HG02973 (cell line): ENCODE measurements around the gene MPV17.
"Not testable (repeated sequence)": the region's sequence is repeated elsewhere in the genome, so short reads cannot be mapped to it uniquely, and the experiment has no call there.

Source experiments
- ATAC-seq: cut with Tn5 transposase; IDR thresholded peaks from one replicate; pipeline ENCODE4 v1.9.1; 2021; ENCODE audit warnings: moderate library complexity; ENCODE audit not compliant: unreplicated experiment

The MPV17 gene

DNA sequence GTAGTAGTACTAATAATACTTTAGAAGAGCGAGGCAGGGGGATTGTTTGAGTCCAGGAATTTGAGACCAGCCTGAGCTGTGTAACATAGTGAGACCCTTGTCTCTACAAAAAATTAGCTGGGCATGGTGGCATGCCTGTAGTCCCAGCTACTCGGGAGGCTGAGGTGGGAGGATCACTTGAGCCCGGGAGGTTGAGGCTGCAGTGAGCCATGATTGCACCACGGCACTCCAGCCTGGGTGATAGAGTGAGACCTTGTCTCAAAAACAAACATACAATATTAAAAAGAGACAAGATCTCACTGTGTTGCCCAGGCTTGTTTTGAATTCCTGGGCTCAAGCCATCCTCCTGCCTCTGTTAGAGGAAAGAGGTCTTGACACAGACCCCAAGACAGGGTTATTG, 22.3 kb downstream of the MPV17 start:
- ATAC-seq: not testable (repeated sequence)

DNA sequence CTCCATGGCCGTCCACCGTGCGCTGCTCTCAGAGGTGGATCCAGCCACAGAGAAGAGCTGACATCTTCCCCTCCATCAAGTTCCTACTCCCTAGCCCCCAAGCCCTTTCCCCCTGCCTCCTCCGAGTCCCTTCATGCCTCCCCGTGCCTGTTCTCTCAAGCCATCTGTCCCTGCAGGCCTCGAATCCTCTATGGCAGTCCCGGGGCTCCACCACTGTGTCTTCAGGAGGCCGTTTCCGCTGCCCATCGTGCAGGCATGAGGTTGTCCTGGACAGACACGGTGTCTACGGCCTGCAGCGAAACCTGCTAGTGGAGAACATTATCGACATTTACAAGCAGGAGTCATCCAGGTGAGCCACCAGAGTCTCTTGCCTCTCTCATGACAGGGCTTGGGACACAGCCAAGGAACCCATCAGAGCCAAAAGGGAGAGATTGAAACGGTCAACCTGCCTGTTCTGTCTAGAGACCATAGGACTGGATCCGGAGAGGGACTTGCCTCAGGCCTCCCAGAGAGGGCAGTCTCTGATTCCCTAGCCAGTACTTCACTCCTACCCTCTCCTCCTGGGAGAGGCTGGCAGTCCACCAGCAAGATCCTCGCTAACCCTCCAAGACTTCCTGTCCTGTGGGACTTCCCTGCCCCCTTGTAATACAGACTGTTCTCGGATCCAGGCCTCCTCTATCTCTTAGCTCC, 24.4 kb downstream of the MPV17 start:
- ATAC-seq: no peak

DNA sequence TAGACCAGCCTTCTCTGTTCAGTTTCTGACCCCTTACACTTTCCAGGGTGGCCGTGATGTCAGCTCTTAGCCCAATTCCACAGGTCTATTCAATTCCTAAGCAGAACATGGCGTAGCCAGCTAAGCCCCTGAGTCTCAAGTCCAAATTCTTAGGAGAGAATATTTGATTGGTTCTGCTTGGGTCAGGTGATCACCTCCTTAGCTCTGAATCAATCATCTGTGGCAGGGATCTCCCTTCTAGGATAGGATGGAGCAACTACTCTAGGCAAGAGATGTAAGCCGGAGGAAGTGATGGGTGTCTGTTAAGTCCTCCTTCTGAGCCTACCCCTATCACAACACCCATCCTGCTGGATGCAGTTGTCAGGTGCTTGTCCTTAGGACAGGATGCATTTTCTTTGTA, 25.7 kb downstream of the MPV17 start:
- ATAC-seq: no peak

DNA sequence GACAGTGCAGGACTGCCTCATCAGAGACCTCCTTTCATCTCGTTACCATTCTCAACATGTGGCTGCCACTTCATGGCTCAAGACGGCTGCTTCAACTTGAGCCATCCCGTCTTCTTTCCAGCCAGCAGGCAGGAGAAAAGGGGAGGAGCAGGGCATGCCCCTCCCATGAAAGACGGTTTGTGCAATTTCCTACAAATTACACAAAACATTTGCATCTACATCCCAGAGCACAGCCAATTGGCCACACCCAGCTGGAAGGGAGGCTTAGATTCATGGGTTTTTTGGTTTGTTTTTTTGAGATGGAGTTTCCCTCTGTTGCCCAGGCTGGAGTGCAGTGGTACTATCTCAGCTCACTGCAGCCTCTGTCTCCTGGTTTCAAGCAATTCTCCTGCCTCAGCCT, 26.4 kb downstream of the MPV17 start:
- ATAC-seq: no peak

DNA sequence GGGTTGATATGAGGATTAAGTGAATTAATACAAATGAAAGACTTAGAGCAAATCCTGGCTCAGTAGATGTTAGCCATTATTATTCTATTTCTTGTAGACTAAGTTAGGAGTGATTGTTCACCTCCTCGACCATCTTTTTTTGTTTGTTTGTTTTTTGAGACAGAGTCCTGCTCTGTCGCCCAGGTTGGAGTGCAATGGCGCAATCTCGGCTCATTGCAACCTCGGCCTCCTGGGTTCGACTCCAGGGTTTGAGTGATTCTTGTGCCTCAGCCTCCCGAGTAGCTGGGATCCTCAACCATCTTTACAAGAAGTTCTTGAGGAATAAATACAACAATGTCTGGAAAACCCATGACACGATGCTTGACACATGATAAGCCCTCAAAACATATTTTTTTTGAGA, 28.0 kb downstream of the MPV17 start:
- no peak for ATAC-seq

DNA sequence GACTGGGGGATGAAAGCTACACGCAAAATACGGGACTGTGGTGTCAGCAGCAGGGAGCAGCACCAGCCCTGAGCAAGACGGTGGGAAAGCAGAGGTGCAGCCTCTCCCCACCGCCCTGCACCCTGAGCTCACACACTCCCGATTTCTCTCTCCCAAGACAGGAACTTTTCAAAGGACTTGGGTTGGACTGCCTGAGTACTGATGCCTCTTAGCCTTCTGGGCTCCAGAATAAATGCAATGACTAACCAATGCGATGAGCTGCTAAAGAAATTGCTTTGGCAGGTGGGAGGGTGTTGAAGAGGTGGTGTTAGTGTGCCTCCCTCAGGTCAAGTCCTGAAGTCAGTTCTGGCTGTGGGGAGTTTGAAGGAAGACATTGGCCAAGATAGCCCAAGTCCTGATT, 31.0 kb downstream of the MPV17 start:
- ATAC-seq: no peak

DNA sequence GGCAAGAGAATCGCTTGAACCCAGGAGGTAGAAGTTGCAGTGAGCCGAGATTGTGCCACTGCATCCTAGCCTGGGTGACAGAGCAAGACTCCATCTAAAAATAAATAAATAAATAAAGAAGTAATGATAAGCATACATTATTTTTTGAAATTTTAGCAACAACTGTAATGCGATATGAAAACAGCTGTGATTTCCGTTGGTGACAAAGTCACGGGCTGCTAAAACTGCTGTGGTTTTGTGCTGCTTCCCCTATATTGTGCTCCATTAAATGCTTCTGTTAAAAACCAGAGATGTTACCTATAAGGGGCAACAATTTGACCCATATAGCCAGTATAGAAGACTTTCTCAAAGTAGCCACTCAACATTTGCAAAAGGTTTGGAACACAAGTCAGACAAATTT, 32.3 kb downstream of the MPV17 start:
- no peak for ATAC-seq

DNA sequence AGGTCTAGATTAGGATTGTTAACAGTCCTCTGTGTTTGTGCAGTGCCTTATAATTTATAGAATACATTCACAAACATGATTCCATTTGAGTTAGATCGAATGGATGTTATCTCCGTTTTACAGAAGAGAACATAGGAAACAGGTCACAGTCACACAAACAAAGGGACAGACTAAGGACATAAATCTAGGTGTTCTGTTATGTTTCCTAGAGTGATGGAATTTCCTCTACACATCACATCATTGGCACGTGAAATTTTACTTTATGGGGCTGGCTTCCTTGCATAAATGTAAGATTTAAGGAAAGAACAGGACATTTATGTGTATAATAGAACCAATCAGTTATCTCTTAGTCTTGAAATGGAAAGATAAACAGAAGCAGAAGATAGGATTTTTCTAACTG, 34.3 kb downstream of the MPV17 start:
- no peak for ATAC-seq

DNA sequence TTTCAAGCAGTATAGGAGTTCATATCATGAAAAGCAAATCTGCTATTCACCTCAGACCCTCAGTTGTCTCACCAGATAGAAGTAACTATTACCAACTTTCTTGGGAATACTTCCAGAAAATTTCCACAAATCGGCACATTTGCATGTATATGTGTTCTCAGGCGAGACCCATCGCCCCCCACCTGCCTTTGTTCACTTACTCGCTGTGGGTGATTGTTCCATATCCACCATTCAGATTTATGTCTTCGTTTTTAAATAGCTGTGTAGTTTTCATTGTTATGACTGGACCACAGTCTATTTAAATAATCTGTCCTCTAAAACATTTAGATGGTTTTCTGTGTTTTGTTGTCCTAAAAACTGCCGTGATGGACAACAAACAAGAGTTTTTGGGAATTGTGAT, 37.4 kb downstream of the MPV17 start:
- ATAC-seq: no peak

DNA sequence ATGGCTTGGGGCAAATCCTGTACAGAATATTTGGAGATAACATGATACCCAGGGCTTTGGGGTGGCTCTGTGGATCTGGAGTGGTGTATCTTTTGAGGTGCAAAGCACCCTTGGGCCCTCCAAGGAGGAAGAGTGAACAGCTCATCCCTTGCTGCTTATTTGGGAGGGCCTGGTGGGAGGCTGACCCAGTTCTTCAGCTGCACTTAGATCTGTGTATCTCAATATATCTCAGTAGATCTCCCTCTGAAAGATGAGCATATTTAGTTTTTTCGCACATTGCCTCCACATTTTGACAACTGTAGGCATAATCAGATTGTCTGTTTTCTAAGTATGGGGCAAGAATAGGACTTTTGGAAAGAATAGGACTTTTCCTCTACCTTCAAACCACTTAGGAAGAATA, 37.9 kb downstream of the MPV17 start:
- ATAC-seq: no peak

DNA sequence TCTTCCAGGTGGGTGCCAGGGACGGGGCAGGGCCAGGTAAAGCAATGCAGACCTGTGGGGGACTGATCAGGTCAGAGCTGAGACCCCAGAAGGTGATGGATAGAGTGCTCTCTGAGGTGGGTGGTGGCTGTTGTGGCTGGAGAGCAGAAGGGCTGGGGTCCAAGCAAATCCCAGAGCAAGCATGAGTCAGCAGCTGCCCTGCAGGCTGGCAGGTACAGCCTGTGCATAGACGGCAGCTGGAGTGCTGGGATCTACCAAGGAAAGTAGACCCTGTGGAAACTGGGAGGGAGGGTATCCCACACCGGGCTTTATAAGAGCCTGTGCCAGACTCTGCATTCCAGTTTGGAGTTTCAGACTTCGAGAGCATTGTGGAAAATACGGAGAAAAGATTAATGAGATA, 40.0 kb downstream of the MPV17 start:
- ATAC-seq: no peak

DNA sequence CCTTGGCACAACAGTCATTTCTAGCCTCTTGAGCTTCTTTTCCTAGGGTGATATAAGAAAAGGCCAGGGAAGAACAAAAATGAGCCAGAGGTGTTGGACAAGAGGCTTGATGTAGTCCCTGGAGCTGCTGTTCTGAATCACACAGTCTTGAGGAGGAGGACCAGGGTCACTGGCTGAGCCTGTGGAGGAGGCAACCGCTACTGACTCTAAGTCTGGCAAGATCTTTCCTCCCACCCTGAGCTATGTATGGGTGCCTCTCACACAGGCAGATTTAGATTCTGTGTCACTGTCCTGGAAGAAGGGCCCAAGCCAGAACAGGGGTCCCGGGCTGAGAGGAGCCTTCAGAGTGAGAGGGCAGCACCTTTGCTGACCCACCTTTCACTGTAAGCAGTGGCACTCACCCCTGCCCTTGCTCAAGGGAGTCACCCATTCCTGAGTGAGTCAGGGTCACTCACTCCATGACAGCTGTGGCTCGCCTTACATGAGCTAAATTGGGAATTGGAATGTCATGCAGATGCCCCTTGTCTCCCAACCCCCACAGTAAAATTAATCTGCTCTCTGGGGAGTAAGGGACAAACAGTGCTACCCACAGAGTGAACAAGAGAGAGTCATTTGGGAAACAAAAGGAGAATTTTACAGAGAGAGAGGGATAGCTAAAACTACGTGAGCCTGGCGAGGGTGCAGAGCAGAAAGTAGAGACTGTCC, 40.9 kb downstream of the MPV17 start, which contains the start of gene TRIM54:
TRIM54 (plus strand) TSS at position 575 of the 705 bp plus-strand sequence. CDS start 303 bp downstream, outside the sequence.
- no peak for ATAC-seq

DNA sequence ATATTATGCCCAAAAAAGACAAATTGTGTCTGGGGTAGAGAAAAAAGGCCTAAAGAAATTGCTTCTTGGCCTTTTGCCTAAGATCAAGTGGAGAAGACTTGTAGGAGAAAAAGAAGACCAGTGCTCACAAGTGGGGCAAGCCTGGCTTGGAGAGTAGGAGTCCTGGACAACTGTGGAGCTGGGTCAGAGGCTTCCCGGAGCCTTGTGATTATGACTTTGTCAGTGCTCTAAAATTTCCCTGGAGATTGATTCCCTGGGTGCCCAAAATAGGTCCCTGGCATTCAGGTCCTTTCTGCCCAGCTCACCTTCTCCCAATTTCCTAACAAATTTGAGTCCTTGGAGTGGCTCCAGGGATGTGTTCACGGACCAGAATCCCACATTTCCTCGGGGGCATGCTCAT, 41.5 kb downstream of the MPV17 start:
- ATAC-seq: no peak

DNA sequence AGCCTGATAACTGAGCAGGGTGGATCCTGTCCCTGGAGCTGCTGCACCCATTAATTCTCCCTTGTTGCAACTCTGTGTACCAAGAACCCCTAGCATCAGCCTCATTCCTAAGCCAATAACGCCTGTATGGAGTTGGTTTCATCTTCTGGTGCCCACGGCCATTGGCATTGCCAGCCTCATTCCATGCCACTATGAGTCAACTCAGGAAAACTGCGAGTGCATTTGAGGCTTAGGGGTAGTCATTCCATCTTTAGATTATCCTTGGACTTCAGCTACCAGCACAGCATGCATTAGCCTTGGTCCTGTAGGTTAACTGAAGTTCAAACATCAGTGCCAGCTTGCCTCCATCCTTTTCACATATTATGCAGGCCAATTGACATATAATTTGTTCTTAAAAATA, 42.1 kb downstream of the MPV17 start:
- ATAC-seq: no peak

DNA sequence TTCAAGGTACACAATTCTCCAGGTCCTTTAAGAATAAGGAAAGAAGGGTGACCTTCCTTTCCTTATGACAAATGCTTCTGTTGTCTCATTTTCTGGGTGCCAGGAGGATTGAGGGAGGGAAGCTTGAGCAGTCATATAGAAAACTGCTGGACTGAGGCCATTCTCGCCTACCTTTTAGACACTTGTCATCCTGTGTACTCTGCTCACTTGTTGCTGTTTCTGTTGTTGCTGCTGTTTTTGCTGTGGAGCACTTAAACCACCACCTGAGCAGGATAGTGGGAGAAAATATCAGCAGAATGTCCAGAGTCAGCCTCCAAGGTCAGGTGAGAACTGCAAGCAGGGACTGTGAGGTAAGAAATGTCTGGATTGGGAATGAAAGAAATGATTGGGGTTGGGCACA, 44.9 kb downstream of the MPV17 start:
- ATAC-seq: no peak

DNA sequence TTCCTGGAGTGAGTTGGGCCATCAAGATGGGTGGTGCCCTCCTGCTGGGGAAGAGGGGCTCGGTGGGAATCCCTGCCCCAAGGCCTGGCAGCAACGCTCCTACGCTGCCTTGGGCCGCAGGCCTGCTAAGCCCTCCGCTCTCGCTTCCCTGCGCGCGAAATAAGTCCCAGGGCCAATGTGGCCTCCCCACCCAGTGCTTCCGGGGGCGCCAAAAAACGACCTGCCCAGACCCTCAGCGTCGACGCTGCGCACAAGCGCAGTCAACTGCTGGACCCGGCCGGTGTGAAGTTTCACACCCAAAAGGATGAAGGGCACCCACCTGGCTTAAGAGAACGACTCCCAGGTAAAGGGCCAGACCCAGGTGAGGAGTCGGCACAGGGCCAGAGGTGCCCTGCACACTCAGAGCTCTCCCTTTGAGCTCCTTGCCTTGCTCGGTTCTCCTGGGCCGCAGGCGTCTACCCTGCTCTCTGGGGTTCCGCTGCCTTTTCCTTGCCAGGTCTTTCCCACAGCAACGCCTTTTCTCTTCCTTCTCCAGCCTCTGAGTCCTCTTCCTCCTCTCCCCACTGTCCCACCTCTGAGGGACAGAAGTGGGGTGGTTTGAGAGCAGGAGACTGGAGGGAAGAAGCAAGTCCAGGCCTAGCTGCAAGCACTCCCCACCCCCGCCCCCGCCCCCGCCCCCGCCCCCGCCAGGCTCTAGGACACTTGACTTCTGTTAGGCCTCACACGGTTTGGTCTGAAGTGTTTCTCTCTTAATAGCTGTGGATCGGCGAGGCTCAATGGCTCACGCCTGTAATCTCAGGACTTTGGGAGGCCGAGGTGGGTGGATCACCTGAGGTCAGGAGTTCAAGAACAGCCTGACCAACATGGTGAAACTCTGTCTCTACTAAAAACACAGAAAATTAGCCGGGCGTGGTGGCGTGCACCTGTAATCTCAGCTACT, 47.4 kb downstream of the MPV17 start, which contains the start of gene DNAJC5G:
DNAJC5G (plus strand) TSS at position 223 of the 940 bp plus-strand sequence. CDS start 1,296 bp downstream, outside the sequence.
- no peak for ATAC-seq

DNA sequence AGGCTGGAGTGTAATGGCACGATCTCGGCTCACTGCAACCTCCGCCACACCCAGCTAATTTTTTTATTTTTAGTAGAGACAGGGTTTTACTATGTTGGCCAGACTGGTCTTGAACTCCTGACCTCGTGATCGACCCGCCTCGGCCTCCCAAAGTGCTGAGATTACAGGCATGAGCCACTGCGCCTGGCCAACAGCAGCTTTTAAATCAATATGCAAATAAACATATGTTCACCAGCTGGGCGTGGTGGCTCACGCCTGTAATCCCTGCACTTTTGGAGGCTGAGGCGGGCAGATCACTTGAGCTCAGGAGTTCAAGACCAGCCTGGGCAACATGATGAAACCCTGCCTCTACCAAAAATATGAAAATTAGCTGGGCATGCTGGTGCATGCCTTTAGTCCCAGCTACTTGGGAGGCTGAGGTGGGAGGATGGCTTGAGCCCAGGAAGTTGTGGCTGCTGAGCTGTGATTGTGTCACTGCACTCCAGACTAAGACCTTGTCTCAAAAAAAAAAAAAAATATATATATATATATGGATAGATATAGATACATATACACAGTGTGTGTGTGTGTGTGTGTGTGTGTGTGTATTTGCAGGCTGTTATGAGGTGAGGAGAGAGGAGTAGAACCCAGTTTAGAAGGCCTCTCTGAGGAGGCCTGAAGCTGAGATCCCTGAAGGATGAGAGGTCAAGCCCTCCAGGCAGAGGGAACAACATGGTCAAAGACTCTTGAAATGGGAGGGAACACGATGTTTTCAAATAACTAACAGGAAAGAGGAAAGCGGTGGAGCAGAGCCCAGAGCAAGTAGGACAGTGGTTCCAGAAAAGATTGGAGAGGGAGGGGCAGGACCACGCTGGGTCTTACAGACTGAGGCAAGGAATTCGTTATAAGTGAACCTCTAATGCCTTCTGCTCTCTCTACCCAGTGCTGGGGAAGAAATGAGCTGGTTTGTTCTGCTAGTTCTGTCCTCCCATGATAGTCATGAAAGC, 50.1 kb downstream of the MPV17 start:
- not testable (repeated sequence) for ATAC-seq

DNA sequence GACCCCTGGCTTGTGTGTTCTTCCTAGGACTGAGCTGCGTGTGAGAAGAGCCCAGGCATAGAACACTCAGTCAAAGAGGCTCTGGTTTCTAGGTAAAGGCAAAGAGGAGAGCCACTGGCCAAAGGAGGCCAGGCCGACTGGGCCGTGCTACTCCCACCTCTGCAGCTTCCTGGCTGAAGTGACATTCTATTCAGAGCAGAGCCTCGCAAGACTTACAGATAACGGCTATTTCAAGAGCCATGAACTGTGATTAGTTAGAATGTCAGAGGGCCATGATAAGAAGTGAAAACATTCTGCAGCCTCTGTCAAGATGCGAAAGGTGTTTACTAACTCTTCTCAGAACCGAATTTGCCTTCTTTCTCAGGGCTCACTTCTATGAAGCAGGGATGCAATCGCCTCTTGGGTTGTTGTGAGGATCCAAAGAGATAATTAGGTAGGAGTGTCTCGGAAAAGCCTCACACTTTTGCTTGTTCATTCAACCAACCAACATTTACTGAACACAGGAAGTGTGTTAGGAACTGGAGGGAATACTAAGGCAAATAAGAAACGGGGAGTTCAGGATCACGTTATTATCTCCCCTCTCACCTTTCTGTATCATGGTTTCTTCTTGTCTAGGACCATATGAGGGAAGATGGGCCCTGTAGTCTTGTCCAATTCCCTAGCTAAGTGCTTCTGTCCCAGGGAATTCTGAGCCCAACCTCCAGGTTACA, 51.1 kb downstream of the MPV17 start:
- no peak for ATAC-seq

DNA sequence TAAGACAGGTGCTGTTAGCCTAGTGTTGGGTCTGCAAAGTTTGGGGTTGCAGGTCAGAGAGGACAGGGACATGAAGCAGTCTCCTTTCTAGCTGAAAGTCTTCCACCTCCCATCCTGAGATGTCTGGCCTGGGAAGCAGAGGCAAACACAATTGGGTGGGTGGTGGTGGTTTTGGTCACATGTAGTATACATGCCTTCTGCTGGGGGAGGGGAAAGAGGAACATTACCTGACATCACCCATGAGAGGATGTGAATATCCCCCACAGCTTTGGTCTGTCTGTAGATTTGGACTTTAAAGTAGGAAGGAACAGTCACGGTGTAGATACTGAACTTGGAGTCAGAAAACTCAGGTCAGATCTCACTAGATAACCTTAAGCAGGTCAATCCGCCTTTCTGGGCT, 52.2 kb downstream of the MPV17 start:
- no peak for ATAC-seq

DNA sequence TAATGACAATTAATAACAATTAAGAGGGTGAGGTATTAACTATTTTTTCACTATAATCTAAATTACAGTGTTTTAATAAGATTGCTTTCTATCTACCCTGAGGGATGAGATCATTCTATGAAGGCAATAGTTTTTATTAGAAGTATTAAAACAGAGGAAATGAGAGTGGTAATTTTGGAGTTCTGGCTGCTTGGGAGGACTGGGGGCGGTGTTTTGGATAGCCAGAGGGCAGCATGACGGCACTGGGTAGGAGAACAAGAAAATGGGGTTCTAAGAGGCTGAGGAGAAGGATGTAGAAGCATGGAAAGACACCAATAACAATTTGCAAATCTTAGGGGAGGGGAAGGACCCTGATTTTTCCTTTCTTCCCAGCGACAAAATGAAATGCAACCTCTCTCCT, 52.8 kb downstream of the MPV17 start:
- no peak for ATAC-seq
